ENCODE measurements around the gene NPTX2. TPM values are rescaled to one million over a fixed set of nuclear protein-coding genes. Genes with fewer than 3 reads are reported as not detected.

Gene NPTX2
- total RNA-seq, 1 experiment from 2014 or later: not detected

DNA sequence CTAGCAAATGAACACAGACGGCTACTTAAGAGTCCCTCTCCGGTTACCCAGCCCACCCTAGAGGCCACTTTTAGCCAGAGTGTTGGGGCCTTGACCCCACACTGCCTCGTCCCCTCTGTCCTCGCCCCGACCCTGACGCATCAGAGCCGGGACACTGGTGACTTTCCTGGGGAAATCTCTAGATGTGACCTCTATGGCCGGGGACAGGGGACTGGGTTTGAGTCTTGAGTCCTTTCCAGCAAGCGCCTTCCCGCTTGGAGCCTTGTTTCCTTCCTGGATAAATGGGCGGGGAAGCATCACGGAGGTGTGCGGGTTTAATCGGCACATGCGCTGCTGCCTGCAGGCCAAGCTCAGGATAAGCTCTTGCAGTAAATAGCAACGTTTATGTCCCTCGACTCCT is 40.7 kb downstream of the NPTX2 start:
- no peaks in the 10 kb centered on the region for H3K9me3 Mint-ChIP-seq (ENCODE audit: unreplicated experiment)
- no peak overlapping the region for H3K4me3 ChIP-seq (ENCODE audit: low read depth, low read length)
- no peak overlapping the region for H3K4me3 Mint-ChIP-seq (ENCODE audit: unreplicated experiment)
- intact Hi-C loops (cut with micrococcal nuclease; ENCODE audit: unreplicated experiment): no loop called here
- no peaks in the 10 kb centered on the region for H3K4me1 ChIP-seq
- no peaks in the 10 kb centered on the region for H3K27me3 ChIP-seq (replicated peaks; ENCODE audit: control insufficient read depth, insufficient read depth, low read length)
- DNase-seq: no peak
- ChIA-PET POLR2A (no interaction called here), CTCF (no interaction called here)
- H3K36me3 Mint-ChIP-seq (ENCODE audit: insufficient read depth, unreplicated experiment): no peaks in the 10 kb centered on the region
- TF ChIP-seq, protein P1, sequence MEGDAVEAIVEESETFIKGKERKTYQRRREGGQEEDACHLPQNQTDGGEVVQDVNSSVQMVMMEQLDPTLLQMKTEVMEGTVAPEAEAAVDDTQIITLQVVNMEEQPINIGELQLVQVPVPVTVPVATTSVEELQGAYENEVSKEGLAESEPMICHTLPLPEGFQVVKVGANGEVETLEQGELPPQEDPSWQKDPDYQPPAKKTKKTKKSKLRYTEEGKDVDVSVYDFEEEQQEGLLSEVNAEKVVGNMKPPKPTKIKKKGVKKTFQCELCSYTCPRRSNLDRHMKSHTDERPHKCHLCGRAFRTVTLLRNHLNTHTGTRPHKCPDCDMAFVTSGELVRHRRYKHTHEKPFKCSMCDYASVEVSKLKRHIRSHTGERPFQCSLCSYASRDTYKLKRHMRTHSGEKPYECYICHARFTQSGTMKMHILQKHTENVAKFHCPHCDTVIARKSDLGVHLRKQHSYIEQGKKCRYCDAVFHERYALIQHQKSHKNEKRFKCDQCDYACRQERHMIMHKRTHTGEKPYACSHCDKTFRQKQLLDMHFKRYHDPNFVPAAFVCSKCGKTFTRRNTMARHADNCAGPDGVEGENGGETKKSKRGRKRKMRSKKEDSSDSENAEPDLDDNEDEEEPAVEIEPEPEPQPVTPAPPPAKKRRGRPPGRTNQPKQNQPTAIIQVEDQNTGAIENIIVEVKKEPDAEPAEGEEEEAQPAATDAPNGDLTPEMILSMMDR (IDR thresholded peaks at IDR 0.05; ENCODE audit: insufficient read depth in 1 of 2, low read depth in 1 of 2, low read length in 1 of 2, severe bottlenecking in 1 of 2, unreplicated experiment in 1 of 2): no peak
- no TSS peak for BruUV-seq (replicated peaks)
- H3K27ac Mint-ChIP-seq (ENCODE audit: unreplicated experiment): no peak overlapping the region
- H3K36me3 ChIP-seq (ENCODE audit: control insufficient read depth, insufficient read depth, low read length): no peaks in the 10 kb centered on the region
- no peaks in the 10 kb centered on the region for H3K27me3 Mint-ChIP-seq (ENCODE audit: insufficient read depth, unreplicated experiment)
- no peaks in the 10 kb centered on the region for H3K9me3 ChIP-seq
- no peaks in the 10 kb centered on the region for H3K4me1 Mint-ChIP-seq (ENCODE audit: low read depth, unreplicated experiment)

DNA sequence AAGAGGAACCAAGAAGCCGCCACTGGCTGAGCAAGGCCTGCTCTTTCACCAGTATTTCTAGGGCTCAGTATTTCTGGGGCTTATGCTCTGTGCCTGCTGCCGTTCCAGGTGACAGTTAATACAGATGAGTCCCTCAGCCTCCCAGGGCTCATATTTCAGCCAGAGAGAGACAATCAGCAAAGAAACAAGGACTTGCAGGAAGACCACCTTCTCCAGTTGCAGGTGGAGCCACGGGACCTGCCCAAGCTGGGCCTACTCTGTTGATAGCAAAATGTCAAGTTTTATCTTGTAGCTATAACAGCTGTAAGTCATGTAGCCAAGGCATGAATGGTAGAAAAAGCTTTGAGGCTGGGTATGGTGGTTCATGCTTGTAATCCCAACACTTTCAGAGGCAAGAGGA is 42.7 kb downstream of the NPTX2 start:
- peaks cover 4% of the 10 kb centered on the region for H3K27me3 Mint-ChIP-seq (ENCODE audit: insufficient read depth, unreplicated experiment)
- CTCF ChIA-PET: no interaction called here

DNA sequence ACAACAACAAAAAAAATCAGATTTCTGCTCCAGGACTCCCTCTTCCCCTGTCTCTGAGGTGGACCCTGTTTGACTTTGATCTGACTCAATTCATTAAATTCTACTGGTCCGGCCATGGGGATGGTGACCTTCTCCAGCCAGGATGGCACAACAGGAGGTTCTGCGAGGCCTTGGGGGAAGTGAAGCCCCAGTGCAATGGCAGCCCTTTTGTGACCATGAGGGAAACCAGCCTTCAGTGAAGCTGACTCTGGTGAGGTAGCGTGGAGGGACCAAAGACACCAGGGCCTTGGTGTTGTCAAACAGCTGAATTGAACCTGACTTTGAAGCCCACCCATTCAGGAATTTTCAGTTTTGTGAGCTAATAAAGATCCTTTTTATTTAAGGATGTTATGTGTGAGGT is 44.5 kb downstream of the NPTX2 start:
- intact Hi-C loops (cut with micrococcal nuclease; ENCODE audit: unreplicated experiment): no loop called here
- Histone ChIP-seq H3K9me3 (0 out of 2 replicates have a peak, but pooled peaks cover 7% of the 10 kb centered on the region), H3K36me3 (ENCODE audit: control insufficient read depth, insufficient read depth, low read length) (no peaks in the 10 kb centered on the region), H3K4me3 (ENCODE audit: low read depth, low read length) (no peak overlapping the region), H3K4me1 (no peaks in the 10 kb centered on the region), H3K27me3 (replicated peaks; ENCODE audit: control insufficient read depth, insufficient read depth, low read length) (no peaks in the 10 kb centered on the region)
- CTCF ChIA-PET: no interaction called here
- POLR2A ChIA-PET: no interaction called here
- H3K27ac Mint-ChIP-seq (ENCODE audit: unreplicated experiment): no peak overlapping the region
- BruUV-seq (replicated peaks): no TSS peak
- TF ChIP-seq, protein P1 (IDR thresholded peaks at IDR 0.05; ENCODE audit: insufficient read depth in 1 of 2, low read depth in 1 of 2, low read length in 1 of 2, severe bottlenecking in 1 of 2, unreplicated experiment in 1 of 2): no peak
- peaks cover 4% of the 10 kb centered on the region for H3K27me3 Mint-ChIP-seq (ENCODE audit: insufficient read depth, unreplicated experiment)
- no peaks in the 10 kb centered on the region for H3K36me3 Mint-ChIP-seq (ENCODE audit: insufficient read depth, unreplicated experiment)
- DNase-seq: no peak
- H3K4me3 Mint-ChIP-seq (ENCODE audit: unreplicated experiment): no peak overlapping the region
- no peaks in the 10 kb centered on the region for H3K4me1 Mint-ChIP-seq (ENCODE audit: low read depth, unreplicated experiment)
- H3K9me3 Mint-ChIP-seq (ENCODE audit: unreplicated experiment): peaks cover 23% of the 10 kb centered on the region

More for the DNA sequence above, 42.7 kb downstream of the NPTX2 start:
- TF ChIP-seq, protein P1 (IDR thresholded peaks at IDR 0.05; ENCODE audit: insufficient read depth in 1 of 2, low read depth in 1 of 2, low read length in 1 of 2, severe bottlenecking in 1 of 2, unreplicated experiment in 1 of 2): no peak
- Histone ChIP-seq H3K4me3 (ENCODE audit: low read depth, low read length) (no peak overlapping the region), H3K36me3 (ENCODE audit: control insufficient read depth, insufficient read depth, low read length) (no peaks in the 10 kb centered on the region), H3K4me1 (no peaks in the 10 kb centered on the region), H3K9me3 (0 out of 2 replicates have a peak, but pooled peaks cover 7% of the 10 kb centered on the region), H3K27me3 (replicated peaks; ENCODE audit: control insufficient read depth, insufficient read depth, low read length) (no peaks in the 10 kb centered on the region)
- no TSS peak for BruUV-seq (replicated peaks)
- no peak for DNase-seq
- H3K4me3 Mint-ChIP-seq (ENCODE audit: unreplicated experiment): no peak overlapping the region
- intact Hi-C loops (cut with micrococcal nuclease; ENCODE audit: unreplicated experiment): no loop called here
- POLR2A ChIA-PET: no interaction called here
- no peak overlapping the region for H3K27ac Mint-ChIP-seq (ENCODE audit: unreplicated experiment)
- no peaks in the 10 kb centered on the region for H3K36me3 Mint-ChIP-seq (ENCODE audit: insufficient read depth, unreplicated experiment)
- peaks cover 12% of the 10 kb centered on the region for H3K9me3 Mint-ChIP-seq (ENCODE audit: unreplicated experiment)
- H3K4me1 Mint-ChIP-seq (ENCODE audit: low read depth, unreplicated experiment): no peaks in the 10 kb centered on the region
